Pancreas (tissue), 10 donors: ENCODE measurements around the gene OVOL3. TPM values are rescaled to one million over a fixed set of nuclear protein-coding genes. Genes with fewer than 3 reads are reported as not detected.

Experiments
- ATAC-seq, 4 donors: fragments of 200-7000 bp; cut with Tn5 transposase; one replicate each; pipeline versions ENCODE4 v1.8.0 to v1.9.1; 2020; ENCODE audit warnings: mild to moderate bottlenecking in 4 of 4, moderate library complexity in 4 of 4
- DNase-seq, 6 donors: peaks; one replicate each; pipeline ENCODE4 v3.0.0-alpha.2; 2020
- FAIRE-seq: peaks from 2 replicates; lab custom pipeline; 2012; peaks lifted over from hg19 to GRCh38; lab: Jason Lieb, UNC
- H3K27ac ChIP-seq, 4 donors: fragments of 200-600 bp; sonication (generic); 1 replicate in 3 of 4; 2 replicates in 1 of 4; pipeline versions ENCODE4 v1.5.0 to v1.8.0; 2020
- H3K27me3 ChIP-seq, 4 donors: fragments of 200-600 bp; one replicate each; pipeline ENCODE4 v1.8.0; 2021
- H3K36me3 ChIP-seq, 3 donors: fragments of 200-600 bp; sonication (generic) in 1 of 3; one replicate each; pipeline versions ENCODE4 v1.5.0 to v1.8.0; 2020 to 2021
- H3K4me1 ChIP-seq, 3 donors: fragments of 200-600 bp; one replicate each; pipeline ENCODE4 v1.8.0; 2021
- H3K4me3 ChIP-seq, 4 donors: fragments of 200-600 bp; sonication (generic) in 2 of 4; one replicate each; pipeline versions ENCODE4 v1.5.0 to v1.8.0; 2020 to 2021
- H3K9me3 ChIP-seq, 4 donors: fragments of 200-600 bp; one replicate each; pipeline ENCODE4 v1.8.0; 2021
- CTCF ChIP-seq, 4 donors: fragments of 200-600 bp; sonication (generic) in 3 of 4; IDR thresholded peaks; one replicate each; pipeline versions ENCODE4 v1.5.0 to v1.8.0; 2021; ENCODE audit warnings: antibody characterized with exemption in 4 of 4
- WGBS, 2 donors: extraction: QIAGEN DNeasy Blood & Tissue Kit; methylation state at CpG; one replicate each; pipeline ENCODE4 v1.1.7; 2013; 5-methylcytosine and 5-hydroxymethylcytosine counted together
- intact Hi-C, 3 donors: fragments of 100-400 bp; cut with DNase I; formaldehyde crosslinking; loops; one replicate each; pipeline versions ENCODE4 v1.11.1 to v1.14.2; 2022
- polyA plus RNA-seq, 2 donors: library from polyadenylated mRNA; stranded (reverse); fragments of 200-250 nt; gene quantifications; one replicate each; pipeline ENCODE4 v1.2.3, GENCODE V29; 2013
- total RNA-seq, 6 donors: library from RNA; stranded (reverse); fragmentation: NEBNext Ultra II Directional in 4 of 6; extraction: Animal tissue kit (Norgen Biotek cat#: 25700) in 4 of 6; gene quantifications; one replicate each; pipeline versions ENCODE4 v1.2.1 to v1.2.4, GENCODE V29; 2021 to 2023
- donor health status: healthy with polysubstance abuse.
- donor health status: DM: no; HTN: no; CAD: no; lungs with moderate emphysema.
- donor health status: DM: no; HTN: no; CAD: no.
- donor health status: control.
- donor health status: control.
- donor health status: Bipolar disorder and iron deficiency.
- donor health status: DM: yes; HTN: yes; CAD: no.
- donor health status: DM: no; HTN: no; CAD: no.
- donor health status: DM: no; HTN: no; CAD: no.
- donor health status: DM: yes; HTN: yes; CAD: no.

Gene OVOL3
- total and polyA plus RNA-seq, 8 donors = not detected

GRCh38 chr19:36141039-36141927, 30.3 kb downstream of the OVOL3 start:
- Histone ChIP-seq H3K4me3 (peak overlapping the region; percentile 68 to 95 (median 80)), H3K9me3 (no peaks in the 10 kb centered on the region), H3K27me3 (no peaks in the 10 kb centered on the region), H3K27ac (peak overlapping the region; percentile 86 to 97 (median 96)), H3K4me1 (peaks cover 0 to 18% (median 0%) of the 10 kb centered on the region in 3 donors), H3K36me3 (peaks cover 4 to 30% (median 11%) of the 10 kb centered on the region in 3 donors)
- TF ChIP-seq CTCF (IDR thresholded peaks at IDR 0.05) = no peak
- intact Hi-C loops = no loop called here
- FAIRE-seq (no peak), ATAC-seq (peak; percentile 65 to 82 (median 69)), DNase-seq (peak; percentile 74 to 93 (median 92))
- 22 to 24% methylated on average over 42 of the region's 42 CpGs for WGBS, 2 donors

DNA sequence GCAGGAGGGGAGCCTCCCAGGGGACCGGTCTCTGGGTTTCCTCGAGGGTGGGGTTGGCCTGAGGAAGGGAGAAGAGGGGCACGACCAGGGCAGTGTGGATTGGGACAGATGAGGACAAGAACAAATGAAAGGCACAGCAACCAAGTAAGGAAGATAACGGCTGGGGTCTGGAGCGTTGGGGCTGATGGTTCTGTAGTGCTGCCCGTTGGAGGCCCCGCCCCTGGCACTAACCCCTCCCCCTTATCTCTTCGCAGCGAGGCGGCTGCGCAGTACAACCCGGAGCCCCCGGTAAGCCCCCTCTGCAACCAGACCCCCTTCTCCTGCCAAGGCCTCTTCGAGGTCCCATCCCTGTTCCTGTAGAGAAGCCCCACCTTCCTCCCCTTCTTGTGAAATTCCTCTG, 31.1 kb downstream of the OVOL3 start:
- H3K4me1 ChIP-seq = peaks cover 0 to 15% (median 0%) of the 10 kb centered on the region in 3 donors
- no peak overlapping the region for H3K27ac ChIP-seq
- H3K36me3 ChIP-seq = peaks cover 4 to 38% (median 11%) of the 10 kb centered on the region in 3 donors
- H3K4me3 ChIP-seq = no peak overlapping the region
- intact Hi-C loops = no loop called here
- no peak for FAIRE-seq
- no peak for TF ChIP-seq CTCF (IDR thresholded peaks at IDR 0.05)
- no peak for ATAC-seq
- 96 to 100% methylated on average over 5 to 14 of the region's 14 CpGs for WGBS, 2 donors
- H3K9me3 ChIP-seq = no peaks in the 10 kb centered on the region
- peak in 2 of 6 donors; percentile 40 to 45 for DNase-seq
- H3K27me3 ChIP-seq = no peaks in the 10 kb centered on the region

DNA sequence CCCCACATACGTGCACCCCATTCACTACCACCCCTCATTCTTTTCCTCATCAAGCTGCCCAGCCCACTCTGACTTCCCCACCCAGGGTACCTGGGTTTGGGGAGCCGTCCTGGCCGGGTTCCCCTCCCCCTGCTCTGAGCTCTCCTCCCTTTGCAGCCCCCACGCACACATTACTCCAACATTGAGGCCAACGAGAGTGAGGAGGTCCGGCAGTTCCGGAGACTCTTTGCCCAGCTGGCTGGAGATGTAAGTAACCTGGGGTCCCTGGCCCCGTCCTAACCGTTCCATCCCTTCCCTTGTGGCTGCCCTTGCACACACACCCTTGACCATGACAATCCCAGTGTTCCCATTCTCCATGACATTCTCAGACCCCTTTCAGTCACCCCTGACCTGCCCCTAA, 31.6 kb downstream of the OVOL3 start:
- H3K4me3 ChIP-seq = no peak overlapping the region
- FAIRE-seq (no peak), ATAC-seq (no peak), DNase-seq (no peak)
- no peaks in the 10 kb centered on the region for H3K27me3 ChIP-seq
- no peak overlapping the region for H3K27ac ChIP-seq
- peaks cover 4 to 42% (median 11%) of the 10 kb centered on the region in 3 donors for H3K36me3 ChIP-seq
- intact Hi-C loops = no loop called here
- TF ChIP-seq CTCF (IDR thresholded peaks at IDR 0.05) = no peak
- 92 to 95% methylated on average over 9 of the region's 9 CpGs for WGBS, 2 donors
- peaks cover 0 to 10% (median 0%) of the 10 kb centered on the region in 3 donors for H3K4me1 ChIP-seq
- no peaks in the 10 kb centered on the region for H3K9me3 ChIP-seq

DNA sequence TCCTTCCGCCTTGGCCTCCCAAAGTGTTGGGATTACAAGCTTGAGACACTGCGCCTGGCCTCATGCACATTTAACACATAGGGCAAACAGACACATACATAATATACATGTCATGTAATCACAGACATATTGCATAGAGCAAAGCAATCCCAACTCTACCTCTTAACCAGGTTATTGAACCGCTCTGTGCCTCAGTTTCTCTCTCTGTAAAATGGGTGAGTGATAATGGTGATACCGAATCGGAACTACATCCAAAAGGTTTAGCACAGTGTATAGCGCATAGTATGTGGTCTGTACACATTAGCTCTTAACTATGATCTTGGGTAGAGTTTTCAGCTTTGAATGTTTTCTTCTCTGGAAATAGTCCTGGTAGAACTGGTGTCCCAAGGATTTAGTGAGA, 33.7 kb downstream of the OVOL3 start:
- peaks cover 0 to 7% (median 0%) of the 10 kb centered on the region in 3 donors for H3K4me1 ChIP-seq
- H3K27ac ChIP-seq = no peak overlapping the region
- intact Hi-C loops = no loop called here
- FAIRE-seq = no peak
- WGBS, 2 donors = 96 to 97% methylated on average over 6 of the region's 6 CpGs
- peaks cover 4 to 55% (median 13%) of the 10 kb centered on the region in 3 donors for H3K36me3 ChIP-seq
- no peaks in the 10 kb centered on the region for H3K9me3 ChIP-seq
- ATAC-seq = no peak
- H3K27me3 ChIP-seq = no peaks in the 10 kb centered on the region
- DNase-seq = no peak
- H3K4me3 ChIP-seq = no peak overlapping the region
- no peak for TF ChIP-seq CTCF (IDR thresholded peaks at IDR 0.05)
